Calu3 (cell line): ENCODE measurements around the gene EPHA5. TPM values are rescaled to one million over a fixed set of nuclear protein-coding genes. Genes with fewer than 3 reads are reported as not detected.

ENCODE experiments used
- BruUV-seq: library from RNA; stranded (reverse); fragments of 400-500 nt; replicated peaks from 2 replicates; lab custom pipeline; 2021; lab: Mats Ljungman, UMichigan
- CTCF ChIA-PET: fragments of 300-600 bp; sonication (Branson Sonifier 250); formaldehyde crosslinking; loops from one replicate; lab custom pipeline; 2022; ENCODE audit warnings: antibody characterized with exemption; lab: Charles Lee
- DNase-seq: peaks from one replicate; pipeline ENCODE4 v3.0.0; 2022
- H3K27ac Mint-ChIP-seq: one replicate; pipeline ENCODE4 v1.8.0; 2022; ENCODE audit warnings: mixed read lengths; ENCODE audit not compliant: unreplicated experiment
- H3K27me3 Mint-ChIP-seq: one replicate; pipeline ENCODE4 v1.8.0; 2022; ENCODE audit warnings: mixed read lengths; ENCODE audit not compliant: unreplicated experiment
- H3K36me3 Mint-ChIP-seq: one replicate; pipeline ENCODE4 v1.8.0; 2022; ENCODE audit warnings: mild to moderate bottlenecking, moderate library complexity, mixed read lengths; ENCODE audit not compliant: insufficient read depth, unreplicated experiment
- H3K4me1 Mint-ChIP-seq: one replicate; pipeline ENCODE4 v1.8.0; 2022; ENCODE audit warnings: mild to moderate bottlenecking, low read depth, mixed read lengths; ENCODE audit not compliant: unreplicated experiment
- H3K4me3 Mint-ChIP-seq: one replicate; pipeline ENCODE4 v1.8.0; 2022; ENCODE audit warnings: mild to moderate bottlenecking, low read depth, moderate library complexity, mixed read lengths; ENCODE audit not compliant: unreplicated experiment
- H3K9me3 Mint-ChIP-seq: one replicate; pipeline ENCODE4 v1.8.0; 2022; ENCODE audit warnings: low read depth, mixed read lengths; ENCODE audit not compliant: unreplicated experiment
- intact Hi-C: fragments of 100-400 bp; cut with micrococcal nuclease; formaldehyde crosslinking; loops from one replicate; pipeline ENCODE4 v1.10.0; 2022; ENCODE audit not compliant: unreplicated experiment
- total RNA-seq: library from RNA; stranded (reverse); gene quantifications from 2 replicates; pipeline ENCODE4 v1.2.3, GENCODE V29; 2022
- TF ChIP-seq, protein P1 (sequence below): fragments of 200-600 bp; IDR thresholded peaks from one replicate; pipeline ENCODE4 v1.8.0; 2022; ENCODE audit warnings: antibody characterized with exemption; ENCODE audit not compliant: unreplicated experiment

The EPHA5 gene
- total RNA-seq, 1 experiment from 2014 or later, result not detected

DNA sequence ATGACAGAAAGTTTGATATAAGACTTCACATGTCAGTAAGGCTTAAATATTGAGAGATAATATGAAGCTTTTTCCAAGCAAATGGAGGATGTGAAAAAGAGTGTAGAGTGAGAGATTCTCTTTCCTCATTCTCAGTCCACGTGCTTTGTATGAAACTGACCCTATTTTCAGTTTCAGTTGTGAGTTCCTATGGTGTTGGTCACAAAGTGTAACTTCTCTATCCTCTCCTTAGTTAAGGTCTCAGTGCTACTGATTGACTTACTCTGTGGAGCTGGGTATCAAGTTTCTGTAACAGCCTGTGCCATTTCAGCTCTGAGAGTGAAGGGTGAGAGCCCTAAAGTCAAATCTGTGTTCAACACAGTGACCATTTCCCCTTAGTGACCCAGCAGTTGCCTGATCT, 277.2 kb downstream of the EPHA5 start:
- DNase-seq, result no peak
- peaks cover 6% of the 10 kb centered on the region for H3K9me3 Mint-ChIP-seq
- intact Hi-C loops, result no loop called here
- H3K36me3 Mint-ChIP-seq, result no peaks in the 10 kb centered on the region
- no peaks in the 10 kb centered on the region for H3K27me3 Mint-ChIP-seq
- no TSS peak for BruUV-seq
- no peaks in the 10 kb centered on the region for H3K4me1 Mint-ChIP-seq
- CTCF ChIA-PET, result no interaction called here
- TF ChIP-seq, protein P1, sequence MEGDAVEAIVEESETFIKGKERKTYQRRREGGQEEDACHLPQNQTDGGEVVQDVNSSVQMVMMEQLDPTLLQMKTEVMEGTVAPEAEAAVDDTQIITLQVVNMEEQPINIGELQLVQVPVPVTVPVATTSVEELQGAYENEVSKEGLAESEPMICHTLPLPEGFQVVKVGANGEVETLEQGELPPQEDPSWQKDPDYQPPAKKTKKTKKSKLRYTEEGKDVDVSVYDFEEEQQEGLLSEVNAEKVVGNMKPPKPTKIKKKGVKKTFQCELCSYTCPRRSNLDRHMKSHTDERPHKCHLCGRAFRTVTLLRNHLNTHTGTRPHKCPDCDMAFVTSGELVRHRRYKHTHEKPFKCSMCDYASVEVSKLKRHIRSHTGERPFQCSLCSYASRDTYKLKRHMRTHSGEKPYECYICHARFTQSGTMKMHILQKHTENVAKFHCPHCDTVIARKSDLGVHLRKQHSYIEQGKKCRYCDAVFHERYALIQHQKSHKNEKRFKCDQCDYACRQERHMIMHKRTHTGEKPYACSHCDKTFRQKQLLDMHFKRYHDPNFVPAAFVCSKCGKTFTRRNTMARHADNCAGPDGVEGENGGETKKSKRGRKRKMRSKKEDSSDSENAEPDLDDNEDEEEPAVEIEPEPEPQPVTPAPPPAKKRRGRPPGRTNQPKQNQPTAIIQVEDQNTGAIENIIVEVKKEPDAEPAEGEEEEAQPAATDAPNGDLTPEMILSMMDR, result no peak
- H3K27ac Mint-ChIP-seq, result no peak overlapping the region
- H3K4me3 Mint-ChIP-seq, result no peak overlapping the region

DNA sequence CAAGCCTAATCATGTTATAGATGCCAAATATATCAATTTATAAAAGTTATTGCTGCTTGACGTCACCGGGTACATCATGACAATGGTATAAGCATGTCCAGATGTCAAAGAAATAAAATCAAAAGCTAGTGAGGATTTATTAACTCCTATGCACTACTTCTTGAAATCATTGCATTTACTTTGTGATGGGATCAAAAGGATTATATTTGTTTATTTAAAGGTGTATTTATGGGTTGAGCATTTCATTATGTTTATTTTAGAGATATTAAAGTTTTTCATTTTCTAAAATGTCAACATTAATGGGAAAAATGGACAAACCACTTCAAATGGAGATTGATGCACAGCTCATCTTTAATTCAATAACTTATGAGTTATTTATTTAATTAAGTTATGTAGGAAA, 277.8 kb downstream of the EPHA5 start:
- H3K27ac Mint-ChIP-seq, result no peak overlapping the region
- CTCF ChIA-PET, result no interaction called here
- no peaks in the 10 kb centered on the region for H3K27me3 Mint-ChIP-seq
- intact Hi-C loops, result no loop called here
- H3K36me3 Mint-ChIP-seq, result no peaks in the 10 kb centered on the region
- no peak for DNase-seq
- H3K4me3 Mint-ChIP-seq, result no peak overlapping the region
- peaks cover 6% of the 10 kb centered on the region for H3K9me3 Mint-ChIP-seq
- no TSS peak for BruUV-seq
- no peaks in the 10 kb centered on the region for H3K4me1 Mint-ChIP-seq
- TF ChIP-seq, protein P1, result no peak

DNA sequence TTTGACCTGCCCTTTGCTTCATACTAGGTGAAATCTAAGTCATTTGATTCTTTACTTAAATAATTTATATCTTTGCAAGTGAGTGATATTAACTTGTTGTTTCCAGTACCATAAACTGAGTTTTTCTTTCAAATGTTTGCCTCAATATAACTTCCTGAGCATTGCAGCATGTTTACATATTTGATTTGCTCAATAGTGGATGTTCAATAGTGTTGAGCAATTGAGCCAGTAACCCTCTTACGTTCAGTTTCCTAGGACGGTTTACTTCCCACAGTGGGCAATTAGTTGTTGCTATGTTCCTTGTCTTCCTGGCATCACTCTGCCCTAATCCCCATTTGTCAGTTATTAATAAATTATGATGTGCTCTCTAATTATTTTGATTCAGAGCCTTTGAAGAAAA, 278.5 kb downstream of the EPHA5 start:
- H3K4me3 Mint-ChIP-seq, result no peak overlapping the region
- TF ChIP-seq, protein P1, result no peak
- H3K27ac Mint-ChIP-seq, result no peak overlapping the region
- H3K4me1 Mint-ChIP-seq, result no peaks in the 10 kb centered on the region
- CTCF ChIA-PET, result no interaction called here
- no TSS peak for BruUV-seq
- no peak for DNase-seq
- peaks cover 6% of the 10 kb centered on the region for H3K9me3 Mint-ChIP-seq
- H3K27me3 Mint-ChIP-seq, result no peaks in the 10 kb centered on the region
- no peaks in the 10 kb centered on the region for H3K36me3 Mint-ChIP-seq
- intact Hi-C loops, result no loop called here

DNA sequence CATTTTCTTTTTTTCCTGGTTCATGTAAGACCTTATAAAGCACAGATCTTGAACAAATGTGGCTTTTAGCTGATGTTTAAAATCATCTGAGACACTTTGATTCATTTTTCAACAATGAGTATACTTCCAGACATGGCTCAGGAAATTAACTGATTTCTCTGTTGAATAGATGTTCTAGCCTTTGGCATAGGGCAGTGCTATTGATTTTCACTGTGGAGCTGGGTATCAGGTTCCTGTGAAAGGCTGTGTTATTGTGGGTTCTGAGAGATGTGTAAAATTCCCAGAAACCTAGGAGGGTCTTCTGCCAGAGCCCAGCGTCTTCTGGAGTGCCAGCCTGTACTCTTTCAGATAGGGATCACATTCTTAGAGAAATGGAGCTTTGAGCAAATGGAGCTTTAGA, 278.9 kb downstream of the EPHA5 start:
- BruUV-seq, result no TSS peak

More for the DNA sequence above, 278.9 kb downstream of the EPHA5 start:
- intact Hi-C loops, result no loop called here
- Mint-ChIP-seq H3K27ac (no peak overlapping the region), H3K36me3 (no peaks in the 10 kb centered on the region), H3K27me3 (no peaks in the 10 kb centered on the region), H3K4me1 (no peaks in the 10 kb centered on the region), H3K9me3 (peaks cover 7% of the 10 kb centered on the region), H3K4me3 (no peak overlapping the region)
- TF ChIP-seq, protein P1, result no peak
- DNase-seq, result no peak
- CTCF ChIA-PET, result no interaction called here
